DMS153 (cell line): ENCODE results near the gene C4orf36.

Source experiments
- DNase-seq: peaks from one replicate; lab custom pipeline; 2025; lab: John Stamatoyannopoulos, UW

The C4orf36 gene

DNA sequence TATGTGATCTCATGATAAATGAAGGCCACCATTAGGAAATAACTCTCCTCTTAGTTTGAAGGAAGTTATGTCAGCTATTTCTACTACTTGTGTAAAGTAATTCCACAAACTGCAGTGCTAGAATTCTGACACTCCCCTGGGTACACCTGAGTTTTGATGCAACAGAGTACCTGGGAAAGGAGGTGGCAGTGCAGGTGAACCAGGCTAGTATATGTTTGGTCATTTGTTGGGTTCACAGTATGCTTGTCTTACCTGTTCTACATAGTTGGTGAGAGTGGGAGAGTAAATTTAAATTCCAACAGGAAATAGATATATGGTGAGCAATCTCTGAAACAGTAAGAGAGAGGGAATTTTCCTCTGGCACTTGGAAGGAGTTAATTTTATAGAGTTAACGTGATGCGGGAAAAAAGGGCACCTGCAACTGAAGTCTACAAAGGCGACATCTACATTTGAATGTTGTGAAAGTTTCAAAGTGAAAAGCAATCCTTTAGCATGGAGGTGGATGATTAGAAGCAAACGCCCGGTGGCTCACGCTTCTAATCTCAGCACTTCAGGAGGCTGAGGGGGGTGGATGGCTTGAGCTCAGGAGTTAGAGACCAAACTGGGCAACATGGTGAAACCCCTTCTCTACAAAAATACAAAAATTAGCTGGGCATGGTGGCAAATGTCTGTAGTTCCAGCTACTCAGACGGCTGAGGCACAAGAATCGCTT, 34.7 kb downstream of the C4orf36 start:
- DNase-seq = no peak

DNA sequence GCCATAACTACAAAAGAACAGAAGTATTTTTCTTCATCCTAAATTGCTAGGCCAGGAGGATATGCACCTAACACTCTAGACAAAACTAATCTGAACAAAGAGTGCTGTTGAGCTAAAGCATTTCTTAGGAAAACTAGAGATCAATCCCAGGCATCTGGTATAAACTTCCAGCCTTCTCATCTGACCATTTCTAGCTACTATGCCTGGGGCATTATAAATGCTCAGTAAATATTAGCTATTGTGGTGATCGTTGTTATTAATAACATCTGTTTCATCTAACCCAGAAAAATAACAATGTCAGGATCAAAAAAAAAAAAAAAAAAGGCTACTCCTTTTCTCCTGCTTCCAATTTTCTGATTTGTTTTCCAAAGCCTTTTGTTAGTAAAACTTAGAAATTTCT, 35.3 kb downstream of the C4orf36 start:
- DNase-seq = no peak

DNA sequence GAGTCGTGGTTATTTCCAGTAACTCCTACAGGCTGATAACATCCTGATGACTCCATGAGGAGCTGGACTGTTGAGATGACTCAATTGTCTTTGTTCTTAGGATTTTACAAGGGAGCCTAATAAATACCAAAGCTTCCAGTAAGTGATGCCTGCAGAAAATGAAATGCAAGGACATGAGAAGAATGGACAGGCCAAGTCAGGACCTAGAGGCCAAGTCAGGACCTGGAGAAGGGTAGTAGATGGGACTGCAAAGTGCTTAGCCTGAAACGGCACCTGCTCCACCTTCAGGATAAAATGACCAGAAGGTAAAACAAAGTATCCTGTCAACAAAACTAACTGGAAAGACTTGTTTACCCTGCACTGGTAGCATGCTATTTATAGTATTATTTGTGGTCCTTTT, 36.6 kb downstream of the C4orf36 start:
- peak; percentile 23 for DNase-seq

DNA sequence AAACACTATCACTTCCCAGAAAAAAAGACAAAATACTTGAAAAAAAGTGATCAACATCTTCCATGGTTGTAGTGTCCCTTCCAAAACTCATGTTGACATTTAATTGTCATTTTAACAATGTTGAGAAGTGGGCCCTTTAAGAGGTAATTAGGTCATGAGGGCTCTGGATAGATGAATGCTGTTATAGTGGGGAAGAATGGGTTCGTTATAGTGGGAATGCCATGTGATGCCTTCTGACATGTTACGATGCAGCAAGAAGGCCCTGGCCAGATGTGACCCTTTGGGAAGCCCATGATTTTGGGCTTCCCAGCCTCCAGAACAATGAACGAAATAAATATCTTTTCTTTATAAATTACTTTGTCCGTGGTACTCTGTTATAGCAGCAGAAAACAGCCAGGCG, 39.0 kb downstream of the C4orf36 start:
- DNase-seq = no peak

DNA sequence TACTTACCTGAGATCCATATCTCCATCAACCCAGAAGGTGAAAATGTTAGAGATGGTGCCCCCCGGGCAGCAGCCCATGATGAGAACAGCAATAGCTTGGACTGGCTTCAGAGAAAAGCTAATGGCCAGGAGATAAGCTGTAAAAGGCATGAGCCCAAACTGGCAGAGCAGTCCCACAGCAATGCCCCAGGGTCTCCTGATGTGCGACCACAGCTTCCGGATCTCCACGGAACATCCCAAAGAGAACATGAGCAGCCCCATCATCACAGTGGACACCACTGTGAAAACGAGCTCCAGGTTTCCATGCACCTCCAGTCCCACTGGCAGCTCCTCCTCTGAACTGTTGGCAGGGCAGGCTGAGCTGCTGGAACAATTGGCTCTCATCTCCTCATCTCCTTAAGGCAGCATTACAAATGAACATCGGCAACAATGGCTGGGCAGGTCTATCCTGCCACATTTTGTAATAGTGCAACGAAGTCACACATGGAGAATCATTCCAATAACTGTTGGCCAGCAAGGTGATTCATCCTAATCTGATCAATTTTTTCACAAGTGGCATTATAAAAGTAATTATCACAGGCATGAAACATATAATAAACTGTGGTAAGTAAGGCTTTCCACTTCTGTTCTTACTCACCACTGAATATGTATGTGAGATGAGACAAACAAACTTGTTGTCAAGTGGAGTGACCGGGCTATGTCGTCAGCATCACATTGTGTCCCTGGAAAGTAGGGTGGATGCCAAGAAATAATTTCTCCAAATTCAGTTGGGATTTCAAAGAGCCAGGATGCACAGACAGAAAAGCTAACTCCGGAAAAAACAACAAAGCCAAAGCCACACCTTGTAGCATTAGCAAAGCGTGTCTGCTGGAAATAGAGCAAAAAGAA, 43.2 kb downstream of the C4orf36 start, which contains the start of gene SLC10A6:
SLC10A6 (minus strand) TSS at position 653 of the 888 bp plus-strand sequence; CDS start at position 384, 269 bp downstream.
- no peak for DNase-seq

DNA sequence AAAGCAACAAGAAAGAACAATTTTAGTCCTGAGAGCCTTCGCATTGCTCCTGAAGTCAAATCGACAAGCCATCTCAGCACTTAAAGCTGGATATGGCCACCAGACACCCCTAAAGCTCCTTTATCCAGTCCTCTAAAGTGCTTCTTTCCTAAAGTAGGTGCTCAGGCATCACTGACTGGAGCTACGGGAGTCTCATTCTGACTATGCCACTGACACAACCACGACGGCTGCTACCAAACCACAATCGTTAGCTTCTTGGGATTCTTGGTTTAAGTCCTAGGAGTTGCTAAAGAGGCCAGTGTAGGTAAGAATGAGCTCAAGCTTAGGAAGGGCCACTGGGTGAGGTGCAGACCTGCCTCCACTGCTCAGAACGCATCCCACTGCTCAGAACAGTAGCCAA, 44.1 kb downstream of the C4orf36 start:
- DNase-seq = no peak

DNA sequence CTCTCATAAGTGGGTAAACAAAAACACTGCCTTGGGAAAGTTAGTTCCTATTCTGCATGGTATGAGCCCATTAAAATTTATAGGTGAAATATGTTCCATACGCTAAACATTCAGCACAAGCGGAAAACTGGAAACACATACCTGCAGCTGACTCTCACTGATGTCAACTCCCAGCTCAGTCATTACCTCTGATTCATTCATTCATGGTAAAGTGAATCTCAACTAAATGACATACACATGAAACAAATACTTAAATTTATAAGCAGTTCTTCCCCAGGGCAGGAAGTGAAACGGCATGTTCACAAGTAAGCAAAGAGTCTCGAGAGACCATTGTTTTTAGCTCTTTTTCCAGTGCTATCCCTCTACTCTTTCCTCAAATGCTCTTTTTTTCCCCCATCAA, 44.7 kb downstream of the C4orf36 start:
- DNase-seq = no peak

DNA sequence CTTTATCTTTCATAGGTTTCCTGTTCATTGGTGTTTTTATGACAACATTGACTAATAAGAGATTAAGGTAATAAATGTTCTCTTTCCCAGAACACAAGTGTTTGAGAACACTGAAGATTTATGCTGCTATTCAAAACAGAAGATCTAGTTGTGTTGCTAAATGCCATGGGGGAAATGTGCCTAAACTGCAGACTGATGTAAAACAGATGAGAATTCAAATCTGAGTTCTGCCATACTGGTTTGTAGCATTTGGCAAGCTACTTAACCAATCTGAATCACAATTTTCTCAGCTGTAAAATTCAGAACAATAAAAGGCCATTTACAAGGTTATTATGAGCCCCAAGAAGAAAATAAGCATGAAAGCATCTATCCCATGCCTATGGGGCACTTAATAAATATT, 45.3 kb downstream of the C4orf36 start:
- no peak for DNase-seq

DNA sequence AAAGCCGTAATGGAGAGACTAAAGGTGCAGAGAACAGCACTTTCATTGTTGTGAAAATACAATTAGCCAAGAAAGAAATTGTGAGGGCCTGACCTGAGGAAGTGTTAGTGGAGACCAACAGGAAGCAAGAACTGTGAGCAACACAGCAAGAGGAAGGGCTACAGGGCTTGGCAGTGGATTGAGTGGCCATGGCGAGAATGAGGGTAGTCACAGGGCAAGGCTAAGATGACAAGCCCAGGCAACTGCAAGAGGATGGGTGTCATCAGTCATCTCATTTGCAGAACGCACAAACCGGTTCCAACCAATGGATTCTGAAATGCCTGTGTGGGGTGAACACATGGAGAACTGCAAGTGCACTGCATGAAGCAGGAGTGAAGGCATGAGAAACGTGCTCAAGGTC, 46.6 kb downstream of the C4orf36 start:
- DNase-seq = no peak

DNA sequence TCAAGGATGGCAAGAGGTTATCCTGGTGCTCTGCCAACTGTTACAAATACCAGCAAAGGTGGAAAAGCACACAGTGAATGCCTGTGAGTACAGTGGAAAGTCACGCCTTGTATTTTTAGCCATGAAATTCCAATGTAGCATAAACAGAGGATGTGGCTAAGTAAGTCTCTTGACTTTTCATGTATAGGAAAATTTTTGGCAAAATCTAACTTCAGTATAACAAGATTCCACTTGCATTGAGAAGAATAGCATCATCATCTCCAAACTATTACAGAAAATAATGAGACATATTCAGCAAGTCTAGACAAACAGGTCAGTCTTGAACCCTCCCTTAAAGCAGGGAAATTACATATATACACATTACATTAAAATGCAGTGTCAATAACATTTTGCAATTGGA, 50.9 kb downstream of the C4orf36 start:
- DNase-seq = no peak

DNA sequence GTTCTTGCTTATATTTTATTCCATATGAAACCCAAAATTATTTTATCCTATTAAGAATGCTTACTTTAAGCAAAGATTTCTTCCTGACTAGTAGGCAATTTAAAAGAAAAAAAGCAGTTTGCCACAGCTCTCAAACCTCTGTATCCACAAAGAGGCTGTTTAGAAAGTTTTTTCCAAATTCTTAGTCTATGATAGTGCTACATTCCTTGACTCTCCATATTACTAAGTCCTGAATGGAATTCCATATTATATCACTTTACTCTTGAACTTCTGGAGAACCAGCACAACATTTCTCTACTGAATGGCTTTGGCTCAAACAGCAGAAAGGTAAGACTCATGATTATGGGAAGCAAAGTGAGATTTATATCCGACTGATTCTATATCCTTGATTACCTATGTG, 51.4 kb downstream of the C4orf36 start:
- DNase-seq = no peak

DNA sequence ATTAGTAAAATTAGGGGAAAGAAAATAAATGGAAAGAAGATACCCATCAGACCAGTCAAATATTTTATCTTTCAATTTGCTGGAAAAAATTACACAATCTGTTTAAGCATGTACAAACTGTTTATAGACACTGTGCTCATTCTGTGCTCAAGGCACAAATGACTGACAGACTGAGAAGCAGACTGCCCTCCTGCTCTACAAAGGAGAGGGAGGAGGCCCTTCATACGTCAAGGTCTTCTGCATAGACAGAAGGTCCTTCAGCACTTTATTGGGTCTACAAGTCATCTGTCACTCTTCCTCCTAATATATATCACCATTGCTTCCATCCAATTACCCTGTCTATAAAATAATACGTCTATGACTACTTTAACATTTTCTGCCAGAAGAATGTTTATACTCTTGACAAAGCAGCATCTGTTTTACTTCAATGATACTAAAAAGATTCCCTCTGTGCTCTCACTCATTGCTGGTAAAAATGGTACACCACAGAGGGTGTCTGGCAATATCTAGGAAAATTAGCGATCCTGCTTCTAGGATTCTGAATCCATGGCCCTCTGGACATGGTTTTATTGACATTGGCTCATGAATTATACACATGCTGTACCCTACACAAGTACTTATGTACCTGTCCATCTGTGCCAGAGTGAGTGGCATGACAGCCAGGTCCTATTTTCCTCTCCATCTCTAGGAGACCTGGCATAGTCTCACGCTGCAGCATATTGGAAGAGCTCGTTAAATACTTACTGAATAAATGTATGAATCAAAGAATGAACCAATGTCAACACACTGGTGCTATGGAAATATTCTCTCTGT, 54.3 kb downstream of the C4orf36 start:
- DNase-seq = peak; percentile 66

DNA sequence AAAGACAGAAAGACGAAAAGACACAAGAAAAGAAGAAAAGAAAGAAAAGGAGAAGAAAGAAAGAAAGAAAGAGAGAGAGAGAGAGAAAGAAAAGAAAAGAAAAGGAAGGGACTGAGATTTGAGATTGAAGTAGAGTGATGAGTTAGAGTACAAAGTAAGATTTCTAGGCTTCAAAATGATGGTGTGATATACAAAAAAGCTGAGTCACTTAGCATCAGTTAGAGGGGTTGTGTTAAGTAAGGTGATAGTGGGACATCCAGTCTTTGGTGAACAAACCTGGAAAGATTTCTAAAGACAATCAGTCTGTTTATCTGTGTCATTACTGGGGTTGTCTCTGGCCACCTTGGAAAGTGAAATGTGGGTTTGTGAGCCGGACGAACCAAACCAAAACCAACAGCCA, 56.5 kb downstream of the C4orf36 start:
- DNase-seq = no peak

DNA sequence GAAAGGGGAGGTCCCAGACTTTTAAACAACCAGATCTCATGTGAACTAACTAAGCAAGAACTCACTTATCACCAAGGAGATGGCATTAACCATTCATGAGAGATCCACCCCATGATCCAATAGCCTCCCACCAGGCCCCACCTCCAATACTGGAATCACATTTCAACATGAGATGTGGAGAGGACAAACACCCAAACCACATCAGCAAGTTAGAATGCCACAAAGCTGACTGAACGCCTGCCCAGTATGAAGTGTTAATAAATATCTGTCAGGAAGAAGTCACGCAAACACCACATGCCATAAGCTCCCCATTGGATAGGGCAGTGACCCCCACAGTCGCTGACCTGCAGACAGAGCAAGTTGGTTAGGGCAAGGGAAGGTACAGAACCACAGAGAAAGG, 57.3 kb downstream of the C4orf36 start:
- no peak for DNase-seq

DNA sequence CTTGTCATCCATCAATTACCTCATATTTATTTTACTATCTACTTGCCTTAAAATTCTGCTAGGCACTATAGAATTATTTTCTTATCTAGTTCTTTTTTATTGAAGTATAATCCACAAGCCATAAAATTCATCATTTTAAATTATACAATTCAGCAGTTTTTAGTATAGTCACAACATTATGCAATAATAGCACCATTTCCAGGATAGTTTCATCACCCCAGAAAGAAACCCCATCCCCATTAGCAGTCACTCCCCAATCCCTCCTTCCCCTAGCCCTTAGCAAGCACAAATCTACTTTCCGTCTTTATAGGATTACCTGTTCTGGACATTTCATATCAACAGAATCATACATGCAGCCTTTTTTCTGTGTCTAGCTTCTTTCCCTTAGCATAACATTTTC, 58.6 kb downstream of the C4orf36 start:
- DNase-seq = no peak

DNA sequence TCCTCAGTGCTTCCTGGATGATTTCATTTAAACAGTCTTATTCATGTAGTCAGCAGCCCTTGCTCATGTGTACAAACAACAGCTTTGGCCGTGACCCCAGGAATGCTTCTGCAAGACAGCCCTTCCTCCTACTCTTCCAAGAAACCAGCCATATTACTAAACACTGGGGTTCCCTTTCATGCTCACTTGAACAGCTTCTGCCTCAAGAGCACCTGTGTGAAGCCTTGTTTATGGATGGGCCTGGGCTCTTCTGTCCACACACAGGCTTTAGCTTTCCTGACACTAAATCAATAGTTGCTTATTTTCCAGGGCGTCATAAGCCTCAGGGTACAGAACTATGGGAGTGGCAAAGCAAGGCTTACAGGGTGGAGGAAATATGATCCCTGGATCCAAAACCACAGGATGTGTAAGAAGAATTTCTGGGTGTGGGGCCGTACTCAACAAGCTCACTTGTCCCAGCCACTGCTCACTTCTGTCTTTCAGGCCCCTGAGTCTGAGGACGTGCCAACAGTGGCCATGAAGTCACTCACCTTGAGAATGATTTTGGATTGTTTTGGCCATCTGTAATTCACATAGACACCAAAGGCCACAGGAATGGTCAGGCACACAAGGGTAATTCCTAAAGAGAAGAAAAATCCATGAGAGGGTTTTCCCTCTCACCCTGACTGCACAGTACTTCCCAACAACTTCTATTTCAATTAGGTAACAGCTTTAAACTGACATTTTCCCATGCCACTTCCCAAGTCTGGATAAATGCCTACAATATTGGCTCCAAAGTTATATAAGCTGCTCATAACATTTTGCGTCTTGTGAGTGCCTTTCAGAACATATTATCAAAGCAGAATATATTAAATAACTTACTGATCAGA, 60.7 kb downstream of the C4orf36 start:
- DNase-seq = peak; percentile 78
